ENCODE measurements around the gene WSB1.

Gene WSB1

DNA sequence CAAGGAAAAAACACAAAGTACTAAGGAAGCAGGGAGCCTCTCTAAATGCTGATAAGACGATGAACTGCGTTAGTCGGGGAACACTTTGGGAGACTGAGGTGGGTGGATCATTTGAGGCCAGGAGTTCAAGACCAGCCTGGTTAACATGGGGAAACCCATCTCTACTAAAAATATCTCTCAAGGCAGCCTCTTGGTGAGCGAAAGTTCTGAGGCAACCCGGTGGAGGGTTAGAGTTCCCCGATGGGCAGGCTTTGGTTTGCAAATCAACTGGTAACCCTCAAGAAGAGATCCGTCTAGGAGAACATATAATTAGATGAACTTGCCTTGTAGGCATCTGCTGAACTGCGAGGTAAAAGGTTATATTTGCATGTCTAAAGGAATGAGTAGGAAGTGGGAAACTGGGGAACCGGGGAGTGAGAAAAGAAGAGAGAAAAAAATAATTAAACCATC lies 44.6 kb downstream of the WSB1 start:
- Histone ChIP-seq H3K27ac (ENCODE audit: extremely low read depth, low read depth, low read length) (no peak overlapping the region), H3K36me3 (ENCODE audit: control insufficient read depth in 2 of 2, insufficient read depth in 1 of 2, low read length in 2 of 2) (no peaks in the 10 kb centered on the region), H3K4me1 (ENCODE audit: control insufficient read depth, insufficient read depth, low read length) (peaks cover under 1% of the 10 kb centered on the region; the same call in 1 of the 2 replicates), H3K4me3 (ENCODE audit: low read depth, low read length) (no peak overlapping the region), H3K9me3 (ENCODE audit: control insufficient read depth, insufficient read depth, low read depth, low read length) (no peaks in the 10 kb centered on the region)
- CTCF ChIA-PET = interaction anchor here (0.9 to 1.6 kb wide), 2 partner anchors 93 to 264 kb away, joined by 3 to 6 read pairs; no protein-coding TSS in a partner anchor
- POLR2A ChIA-PET = interaction anchor here (0.6 kb wide), 1 partner anchor 257 kb away, joined by 4 read pairs; no protein-coding TSS in a partner anchor
- TF ChIP-seq ZNF747 (tag by site-specific recombination; IDR thresholded peaks at IDR 0.05) (no peak), TRIM28 (IDR thresholded peaks at IDR 0.05; ENCODE audit: borderline replicate concordance, low read length) (no peak)

DNA sequence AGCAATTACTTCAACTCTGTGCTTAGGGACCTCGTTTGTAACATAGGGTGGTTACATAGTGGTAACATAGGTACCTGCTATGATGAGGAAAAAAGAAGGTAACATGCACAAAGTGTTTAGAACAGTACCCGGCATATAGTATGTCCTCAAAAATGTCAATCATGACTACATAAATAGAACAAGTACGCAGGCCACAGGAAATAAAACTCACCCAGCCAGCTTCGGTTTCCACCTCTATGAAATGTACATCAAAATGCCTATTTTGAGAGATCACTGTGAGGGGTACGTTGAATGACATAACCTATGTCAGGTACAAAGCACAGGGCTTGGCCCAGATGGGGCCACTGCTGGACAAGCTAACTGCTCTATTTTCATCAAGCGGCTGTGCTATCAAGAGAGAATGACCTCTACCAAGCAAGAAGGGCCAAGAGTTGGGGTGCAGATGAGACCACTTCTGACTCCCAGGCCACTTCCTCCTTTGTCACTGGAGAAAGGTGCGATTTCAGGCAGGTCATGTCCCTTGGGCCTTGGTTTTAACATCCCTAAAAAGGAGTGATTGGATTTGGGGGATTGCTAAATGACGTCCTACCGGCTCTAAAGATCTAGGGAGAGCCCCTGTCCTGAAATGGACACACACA lies 45.4 kb downstream of the WSB1 start:
- ChIA-PET POLR2A (interaction anchor here (0.6 kb wide), 1 partner anchor 256 kb away, joined by 4 read pairs; no protein-coding TSS in a partner anchor), CTCF (interaction anchor here (0.9 to 1.4 kb wide), 2 partner anchors 263 to 315 kb away, joined by 4 to 6 read pairs; no protein-coding TSS in a partner anchor)
- no peaks in the 10 kb centered on the region for H3K9me3 ChIP-seq (ENCODE audit: control insufficient read depth, insufficient read depth, low read depth, low read length)
- H3K4me1 ChIP-seq (ENCODE audit: control insufficient read depth, insufficient read depth, low read length) = no peaks in the 10 kb centered on the region
- H3K27ac ChIP-seq (ENCODE audit: extremely low read depth, low read depth, low read length) = no peak overlapping the region
- no peaks in the 10 kb centered on the region for H3K36me3 ChIP-seq (ENCODE audit: control insufficient read depth in 2 of 2, insufficient read depth in 1 of 2, low read length in 2 of 2)
- H3K4me3 ChIP-seq (ENCODE audit: low read depth, low read length) = no peak overlapping the region
- no peak for TF ChIP-seq ZNF660 (tag by site-specific recombination; IDR thresholded peaks at IDR 0.05)
- no peak for TF ChIP-seq ZNF530 (tag by site-specific recombination; IDR thresholded peaks at IDR 0.05; ENCODE audit: low read depth)
- TF ChIP-seq ZNF335 (tag by site-specific recombination; conservative IDR thresholded peaks at IDR 0.05) = no peak
- no peak for TF ChIP-seq ZNF658 (tag by site-specific recombination; IDR thresholded peaks at IDR 0.05)
- no peak for TF ChIP-seq ZNF621 (tag by site-specific recombination; IDR thresholded peaks at IDR 0.05)
- no peak for TF ChIP-seq ZNF292 (tag by site-specific recombination; IDR thresholded peaks at IDR 0.05; ENCODE audit: borderline replicate concordance, low read depth)
- TF ChIP-seq, protein P1, sequence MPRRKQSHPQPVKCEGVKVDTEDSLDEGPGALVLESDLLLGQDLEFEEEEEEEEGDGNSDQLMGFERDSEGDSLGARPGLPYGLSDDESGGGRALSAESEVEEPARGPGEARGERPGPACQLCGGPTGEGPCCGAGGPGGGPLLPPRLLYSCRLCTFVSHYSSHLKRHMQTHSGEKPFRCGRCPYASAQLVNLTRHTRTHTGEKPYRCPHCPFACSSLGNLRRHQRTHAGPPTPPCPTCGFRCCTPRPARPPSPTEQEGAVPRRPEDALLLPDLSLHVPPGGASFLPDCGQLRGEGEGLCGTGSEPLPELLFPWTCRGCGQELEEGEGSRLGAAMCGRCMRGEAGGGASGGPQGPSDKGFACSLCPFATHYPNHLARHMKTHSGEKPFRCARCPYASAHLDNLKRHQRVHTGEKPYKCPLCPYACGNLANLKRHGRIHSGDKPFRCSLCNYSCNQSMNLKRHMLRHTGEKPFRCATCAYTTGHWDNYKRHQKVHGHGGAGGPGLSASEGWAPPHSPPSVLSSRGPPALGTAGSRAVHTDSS (tag by site-specific recombination; IDR thresholded peaks at IDR 0.05) = no peak
- no peak for TF ChIP-seq ZNF223 (tag by site-specific recombination; IDR thresholded peaks at IDR 0.05)
- TF ChIP-seq, protein P2, sequence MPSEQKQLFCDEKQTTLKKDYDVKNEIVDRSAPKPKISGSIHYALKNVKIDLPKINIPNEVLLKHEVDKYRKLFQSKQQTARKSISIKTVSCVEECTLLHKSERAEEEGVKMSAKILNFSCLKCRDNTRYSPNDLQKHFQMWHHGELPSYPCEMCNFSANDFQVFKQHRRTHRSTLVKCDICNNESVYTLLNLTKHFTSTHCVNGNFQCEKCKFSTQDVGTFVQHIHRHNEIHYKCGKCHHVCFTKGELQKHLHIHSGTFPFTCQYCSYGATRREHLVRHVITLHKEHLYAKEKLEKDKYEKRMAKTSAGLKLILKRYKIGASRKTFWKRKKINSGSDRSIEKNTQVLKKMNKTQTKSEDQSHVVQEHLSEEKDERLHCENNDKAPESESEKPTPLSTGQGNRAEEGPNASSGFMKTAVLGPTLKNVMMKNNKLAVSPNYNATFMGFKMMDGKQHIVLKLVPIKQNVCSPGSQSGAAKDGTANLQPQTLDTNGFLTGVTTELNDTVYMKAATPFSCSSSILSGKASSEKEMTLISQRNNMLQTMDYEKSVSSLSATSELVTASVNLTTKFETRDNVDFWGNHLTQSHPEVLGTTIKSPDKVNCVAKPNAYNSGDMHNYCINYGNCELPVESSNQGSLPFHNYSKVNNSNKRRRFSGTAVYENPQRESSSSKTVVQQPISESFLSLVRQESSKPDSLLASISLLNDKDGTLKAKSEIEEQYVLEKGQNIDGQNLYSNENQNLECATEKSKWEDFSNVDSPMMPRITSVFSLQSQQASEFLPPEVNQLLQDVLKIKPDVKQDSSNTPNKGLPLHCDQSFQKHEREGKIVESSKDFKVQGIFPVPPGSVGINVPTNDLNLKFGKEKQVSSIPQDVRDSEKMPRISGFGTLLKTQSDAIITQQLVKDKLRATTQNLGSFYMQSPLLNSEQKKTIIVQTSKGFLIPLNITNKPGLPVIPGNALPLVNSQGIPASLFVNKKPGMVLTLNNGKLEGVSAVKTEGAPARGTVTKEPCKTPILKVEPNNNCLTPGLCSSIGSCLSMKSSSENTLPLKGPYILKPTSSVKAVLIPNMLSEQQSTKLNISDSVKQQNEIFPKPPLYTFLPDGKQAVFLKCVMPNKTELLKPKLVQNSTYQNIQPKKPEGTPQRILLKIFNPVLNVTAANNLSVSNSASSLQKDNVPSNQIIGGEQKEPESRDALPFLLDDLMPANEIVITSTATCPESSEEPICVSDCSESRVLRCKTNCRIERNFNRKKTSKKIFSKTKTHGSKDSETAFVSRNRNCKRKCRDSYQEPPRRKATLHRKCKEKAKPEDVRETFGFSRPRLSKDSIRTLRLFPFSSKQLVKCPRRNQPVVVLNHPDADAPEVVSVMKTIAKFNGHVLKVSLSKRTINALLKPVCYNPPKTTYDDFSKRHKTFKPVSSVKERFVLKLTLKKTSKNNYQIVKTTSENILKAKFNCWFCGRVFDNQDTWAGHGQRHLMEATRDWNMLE (tag by site-specific recombination; conservative IDR thresholded peaks at IDR 0.05; ENCODE audit: low read depth) = no peak
- no peak for TF ChIP-seq ZNF571 (tag by site-specific recombination; IDR thresholded peaks at IDR 0.05)
- TF ChIP-seq, protein P3, sequence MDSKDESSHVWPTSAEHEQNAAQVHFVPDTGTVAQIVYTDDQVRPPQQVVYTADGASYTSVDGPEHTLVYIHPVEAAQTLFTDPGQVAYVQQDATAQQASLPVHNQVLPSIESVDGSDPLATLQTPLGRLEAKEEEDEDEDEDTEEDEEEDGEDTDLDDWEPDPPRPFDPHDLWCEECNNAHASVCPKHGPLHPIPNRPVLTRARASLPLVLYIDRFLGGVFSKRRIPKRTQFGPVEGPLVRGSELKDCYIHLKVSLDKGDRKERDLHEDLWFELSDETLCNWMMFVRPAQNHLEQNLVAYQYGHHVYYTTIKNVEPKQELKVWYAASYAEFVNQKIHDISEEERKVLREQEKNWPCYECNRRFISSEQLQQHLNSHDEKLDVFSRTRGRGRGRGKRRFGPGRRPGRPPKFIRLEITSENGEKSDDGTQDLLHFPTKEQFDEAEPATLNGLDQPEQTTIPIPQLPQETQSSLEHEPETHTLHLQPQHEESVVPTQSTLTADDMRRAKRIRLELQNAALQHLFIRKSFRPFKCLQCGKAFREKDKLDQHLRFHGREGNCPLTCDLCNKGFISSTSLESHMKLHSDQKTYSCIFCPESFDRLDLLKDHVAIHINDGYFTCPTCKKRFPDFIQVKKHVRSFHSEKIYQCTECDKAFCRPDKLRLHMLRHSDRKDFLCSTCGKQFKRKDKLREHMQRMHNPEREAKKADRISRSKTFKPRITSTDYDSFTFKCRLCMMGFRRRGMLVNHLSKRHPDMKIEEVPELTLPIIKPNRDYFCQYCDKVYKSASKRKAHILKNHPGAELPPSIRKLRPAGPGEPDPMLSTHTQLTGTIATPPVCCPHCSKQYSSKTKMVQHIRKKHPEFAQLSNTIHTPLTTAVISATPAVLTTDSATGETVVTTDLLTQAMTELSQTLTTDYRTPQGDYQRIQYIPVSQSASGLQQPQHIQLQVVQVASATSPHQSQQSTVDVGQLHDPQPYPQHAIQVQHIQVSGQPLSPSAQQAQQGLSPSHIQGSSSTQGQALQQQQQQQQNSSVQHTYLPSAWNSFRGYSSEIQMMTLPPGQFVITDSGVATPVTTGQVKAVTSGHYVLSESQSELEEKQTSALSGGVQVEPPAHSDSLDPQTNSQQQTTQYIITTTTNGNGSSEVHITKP (tag by site-specific recombination; IDR thresholded peaks at IDR 0.05) = no peak
- no peak for TF ChIP-seq SCRT1 (tag by site-specific recombination; IDR thresholded peaks at IDR 0.05; ENCODE audit: borderline replicate concordance)
- no peak for TF ChIP-seq YY2 (tag by site-specific recombination; IDR thresholded peaks at IDR 0.05)
- TF ChIP-seq, protein P4, sequence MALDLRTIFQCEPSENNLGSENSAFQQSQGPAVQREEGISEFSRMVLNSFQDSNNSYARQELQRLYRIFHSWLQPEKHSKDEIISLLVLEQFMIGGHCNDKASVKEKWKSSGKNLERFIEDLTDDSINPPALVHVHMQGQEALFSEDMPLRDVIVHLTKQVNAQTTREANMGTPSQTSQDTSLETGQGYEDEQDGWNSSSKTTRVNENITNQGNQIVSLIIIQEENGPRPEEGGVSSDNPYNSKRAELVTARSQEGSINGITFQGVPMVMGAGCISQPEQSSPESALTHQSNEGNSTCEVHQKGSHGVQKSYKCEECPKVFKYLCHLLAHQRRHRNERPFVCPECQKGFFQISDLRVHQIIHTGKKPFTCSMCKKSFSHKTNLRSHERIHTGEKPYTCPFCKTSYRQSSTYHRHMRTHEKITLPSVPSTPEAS (tag by site-specific recombination; IDR thresholded peaks at IDR 0.05) = no peak

Measured in HEK293 (cell line).